ENCODE results near the gene TPM4. TPM values are rescaled to one million over a fixed set of nuclear protein-coding genes. Genes with fewer than 3 reads are reported as not detected.

The TPM4 gene
- polyA plus RNA-seq, 3 donors = 144 to 170 (median 146) TPM

GRCh38 chr19:16068696-16069259, 7.5 kb upstream of the TPM4 start:
- H4K20me1 ChIP-seq (ENCODE audit: insufficient read depth, low read length) = no peaks in the 10 kb centered on the region
- intact Hi-C loops (cut with micrococcal nuclease) = loop anchor here in 1 of 2 donors (5.0 to 10.0 kb wide), 2 partner anchors 114 to 316 kb away; no protein-coding TSS in a partner anchor
- Mint-ChIP-seq H3K9me3 (no peaks in the 10 kb centered on the region), H3K36me3 (no peaks in the 10 kb centered on the region), H3K4me1 (peaks cover 16% of the 10 kb centered on the region), H3K27ac (no peak overlapping the region), H3K4me3 (no peak overlapping the region), H3K27me3 (ENCODE audit: low read depth in 3 of 3) (no peaks in the 10 kb centered on the region)
- no peaks in the 10 kb centered on the region for H3K79me2 ChIP-seq (ENCODE audit: insufficient read depth, low read length)
- H3K27me3 ChIP-seq (ENCODE audit: control insufficient read depth in 2 of 2, insufficient read depth in 2 of 2, low read length in 2 of 2) = no peaks in the 10 kb centered on the region
- H3K9ac ChIP-seq (ENCODE audit: insufficient read depth, low read length, poor library complexity, severe bottlenecking) = no peak overlapping the region
- no peak for TF ChIP-seq CTCF (IDR thresholded peaks at IDR 0.05)
- no peak overlapping the region for H2AFZ ChIP-seq (ENCODE audit: insufficient read depth, low read depth, low read length, poor library complexity, severe bottlenecking)
- 95% methylated on average over 9 of the region's 10 CpGs for WGBS (ENCODE audit: insufficient coverage)
- peaks cover 15 to 18% of the 10 kb centered on the region in 2 donors for H3K4me1 ChIP-seq (ENCODE audit: control insufficient read depth in 1 of 2, insufficient read depth in 2 of 2, low read length in 2 of 2)
- H3K9me3 ChIP-seq (replicated peaks in 1 of 2; ENCODE audit: control insufficient read depth in 1 of 2, insufficient read depth in 1 of 2, low read length in 2 of 2) = no peaks in the 10 kb centered on the region
- no peak overlapping the region for H3K4me3 ChIP-seq (replicated peaks in 1 of 3; ENCODE audit: low read depth in 2 of 3, low read length in 3 of 3)
- H3K4me2 ChIP-seq (replicated peaks; ENCODE audit: extremely low read depth, low read length, poor library complexity, severe bottlenecking) = no peak overlapping the region
- H3K36me3 ChIP-seq (replicated peaks in 1 of 2; ENCODE audit: control insufficient read depth in 1 of 2, insufficient read depth in 2 of 2, low read length in 2 of 2) = no peaks in the 10 kb centered on the region
- no peak overlapping the region for H3K27ac ChIP-seq (ENCODE audit: low read depth in 1 of 2, low read length in 2 of 2)
- DNase-seq = no peak

- no peaks in the 10 kb centered on the region for H3K9me3 Mint-ChIP-seq
- H3K4me1 Mint-ChIP-seq = peaks cover 15% of the 10 kb centered on the region
- Histone ChIP-seq H4K20me1 (ENCODE audit: insufficient read depth, low read length) (no peaks in the 10 kb centered on the region), H3K27ac (ENCODE audit: low read depth in 1 of 2, low read length in 2 of 2) (peak overlapping the region; percentile 15 to 72), H3K36me3 (replicated peaks in 1 of 2; ENCODE audit: control insufficient read depth in 1 of 2, insufficient read depth in 2 of 2, low read length in 2 of 2) (no peaks in the 10 kb centered on the region), H3K9ac (ENCODE audit: insufficient read depth, low read length, poor library complexity, severe bottlenecking) (peak overlapping the region; percentile 34), H3K4me2 (replicated peaks; ENCODE audit: extremely low read depth, low read length, poor library complexity, severe bottlenecking) (peak overlapping the region; percentile 52), H3K79me2 (ENCODE audit: insufficient read depth, low read length) (no peaks in the 10 kb centered on the region), H3K4me1 (ENCODE audit: control insufficient read depth in 1 of 2, insufficient read depth in 2 of 2, low read length in 2 of 2) (peaks cover 15 to 17% of the 10 kb centered on the region in 2 donors), H3K9me3 (replicated peaks in 1 of 2; ENCODE audit: control insufficient read depth in 1 of 2, insufficient read depth in 1 of 2, low read length in 2 of 2) (no peaks in the 10 kb centered on the region), H2AFZ (ENCODE audit: insufficient read depth, low read depth, low read length, poor library complexity, severe bottlenecking) (peak overlapping the region; percentile 82), H3K27me3 (ENCODE audit: control insufficient read depth in 2 of 2, insufficient read depth in 2 of 2, low read length in 2 of 2) (no peaks in the 10 kb centered on the region), H3K4me3 (replicated peaks in 1 of 3; ENCODE audit: low read depth in 2 of 3, low read length in 3 of 3) (peak overlapping the region in 1 of 3 experiments; percentile 46)
- H3K4me3 Mint-ChIP-seq = peak overlapping the region; percentile 47 to 73
- no peak for TF ChIP-seq CTCF (IDR thresholded peaks at IDR 0.05)
- 96% methylated on average over 9 of the region's 10 CpGs for WGBS (ENCODE audit: insufficient coverage)
- DNase-seq = no peak
- intact Hi-C loops (cut with micrococcal nuclease) = loop anchor here (5.0 to 10.0 kb wide), 2 partner anchors 112 to 315 kb away; no protein-coding TSS in a partner anchor
- H3K36me3 Mint-ChIP-seq = no peaks in the 10 kb centered on the region
- H3K27me3 Mint-ChIP-seq (ENCODE audit: low read depth in 3 of 3) = no peaks in the 10 kb centered on the region
- H3K27ac Mint-ChIP-seq = peak overlapping the region in 4 of 7 donors; percentile 47 to 84 (median 66)
Measured at GRCh38 chr19:16069813-16070365, 6.4 kb upstream of the TPM4 start.

Measured in CD14-positive monocyte (primary cell).